ENCODE measurements around the gene NPB. TPM values are rescaled to one million over a fixed set of nuclear protein-coding genes. Genes with fewer than 3 reads are reported as not detected.
"Not testable (repeated sequence)": the region's sequence is repeated elsewhere in the genome, so short reads cannot be mapped to it uniquely, and the experiment has no call there.

The NPB gene
- total and polyA plus RNA-seq, 4 donors = 0.58 to 2.4 (median 1.0) TPM; not detected in 1

DNA sequence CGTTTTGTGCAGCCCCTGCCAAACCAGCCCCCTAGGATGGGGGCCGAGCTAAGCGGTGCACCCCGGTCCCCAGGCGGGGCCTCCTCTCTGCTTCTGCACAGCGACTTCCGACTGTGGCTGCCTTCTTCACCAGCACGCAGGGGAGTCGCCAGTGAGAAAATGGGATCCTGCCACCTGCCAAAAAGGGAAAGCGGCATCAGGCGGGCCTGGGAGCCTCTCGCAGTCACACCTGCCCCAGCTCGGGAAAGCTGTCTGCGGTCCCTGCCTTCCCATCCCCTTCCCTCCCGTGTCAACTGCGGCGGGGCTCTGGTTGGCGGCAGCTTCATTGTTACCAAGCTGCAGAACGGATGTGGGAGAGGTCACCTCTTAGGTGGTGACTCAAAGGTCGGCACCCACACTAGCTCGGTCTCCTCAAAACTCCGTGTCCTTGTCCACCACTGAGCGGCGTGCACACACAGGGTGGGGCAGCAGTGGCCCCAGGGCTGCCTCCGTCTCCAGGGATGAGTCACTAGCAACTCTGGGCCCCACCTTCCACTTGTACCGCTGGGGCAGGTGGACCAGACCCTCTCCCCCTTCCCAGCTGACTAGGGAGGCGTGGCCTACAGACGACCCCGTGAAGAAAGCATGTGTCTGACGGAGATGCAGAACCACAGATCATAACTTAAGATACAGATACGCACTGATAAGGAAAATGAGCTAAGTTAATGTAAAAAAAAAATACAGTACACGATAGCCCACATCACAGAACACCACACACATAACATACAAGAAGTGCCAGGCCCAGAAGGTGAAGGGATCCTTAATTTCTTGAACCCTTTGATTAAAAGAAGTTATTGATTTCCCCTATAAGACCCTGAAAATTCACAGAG, 10.6 kb downstream of the NPB start:
- Histone ChIP-seq H3K27ac (ENCODE audit: low read depth in 1 of 2, low read length in 2 of 2) (no peak overlapping the region), H3K36me3 (ENCODE audit: control insufficient read depth in 1 of 2, insufficient read depth in 2 of 2, low read length in 1 of 2) (no peaks in the 10 kb centered on the region), H3K9me3 (ENCODE audit: control insufficient read depth, low read length) (no peaks in the 10 kb centered on the region), H3K27me3 (ENCODE audit: control insufficient read depth in 1 of 2, insufficient read depth in 2 of 2, low read length in 1 of 2) (no peaks in the 10 kb centered on the region), H3K4me1 (ENCODE audit: control insufficient read depth in 1 of 2, insufficient read depth in 2 of 2, low read length in 2 of 2) (no peaks in the 10 kb centered on the region), H3K4me3 (ENCODE audit: low read length in 2 of 2) (no peak overlapping the region)
- 94% methylated on average over 32 of the region's 32 CpGs for WGBS, 2 donors
- DNase-seq (no peak), ATAC-seq (ENCODE audit: low FRiP score) (no peak)
- intact Hi-C loops (cut with DNase I) = no loop called here

DNA sequence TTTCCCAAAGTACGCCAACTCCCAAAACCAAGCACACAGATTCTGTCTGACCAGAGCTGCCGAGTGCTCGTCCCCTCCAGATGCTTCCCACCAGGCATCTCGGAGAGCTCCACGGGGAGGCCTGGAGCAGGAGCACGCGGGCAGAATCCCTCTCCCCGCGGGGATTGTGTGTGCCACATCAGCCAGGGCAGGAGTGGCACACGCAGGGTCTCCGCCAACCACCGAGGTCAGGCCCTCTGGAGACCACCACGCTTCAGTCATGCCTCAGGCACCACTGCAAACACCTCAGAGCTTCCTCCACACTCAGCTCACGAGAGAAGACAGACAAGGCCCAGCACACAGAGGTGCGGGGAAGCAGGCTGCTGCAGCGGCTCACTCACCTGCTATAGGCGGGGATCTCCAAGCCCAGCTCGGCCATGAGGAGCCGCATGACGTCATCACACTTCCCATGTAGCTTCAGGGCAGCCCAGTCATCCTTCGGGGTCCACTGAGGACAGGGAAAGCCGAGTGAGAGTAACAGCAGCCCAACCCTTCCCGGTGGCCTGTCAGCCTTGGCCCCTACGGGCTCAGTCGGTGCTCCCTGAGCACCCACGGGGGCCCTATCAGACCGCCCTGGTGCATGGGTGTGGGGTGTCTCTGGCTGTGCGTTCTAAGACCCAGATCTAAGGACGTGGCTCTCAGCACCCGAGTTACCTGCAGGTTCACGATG, 11.5 kb downstream of the NPB start:
- H3K4me3 ChIP-seq (ENCODE audit: low read length in 2 of 2) = no peak overlapping the region
- intact Hi-C loops (cut with DNase I) = no loop called here

DNA sequence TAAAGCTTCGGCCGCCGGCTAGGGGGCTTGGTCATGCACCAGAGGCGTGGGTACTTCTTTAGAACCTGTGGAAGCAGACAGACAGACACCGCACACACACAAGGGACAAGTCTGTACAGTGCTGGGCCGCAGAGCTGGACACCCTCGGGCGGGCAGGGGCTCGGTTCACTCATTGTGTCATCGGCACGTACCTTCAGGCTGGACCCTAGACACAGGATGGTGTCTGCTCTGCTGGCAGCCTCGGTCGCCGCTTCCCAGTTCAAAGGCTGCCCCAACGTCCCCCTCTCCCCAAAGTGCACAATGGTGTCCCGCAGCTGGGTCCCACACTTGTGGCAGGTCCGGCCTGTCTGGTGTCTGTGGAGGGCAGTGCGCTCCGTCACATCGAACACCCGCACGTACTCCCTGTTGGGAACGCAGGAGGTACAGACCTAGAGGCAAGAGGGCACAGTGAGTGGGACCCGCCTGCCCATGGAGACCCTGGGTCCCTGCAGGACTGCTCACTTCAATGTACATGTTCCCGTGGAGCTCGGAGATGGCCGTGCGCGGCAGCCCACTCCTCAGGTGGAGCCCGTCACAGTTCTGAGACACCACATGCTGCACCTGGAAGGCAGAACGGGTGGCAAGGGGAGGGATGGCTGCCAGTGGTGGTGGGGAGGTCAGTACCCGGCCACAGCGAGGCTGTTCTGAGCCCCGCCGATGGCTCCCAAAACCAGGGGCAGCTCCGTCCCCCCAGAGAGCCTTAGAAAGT, 12.2 kb downstream of the NPB start:
- WGBS, 2 donors = 96% methylated on average over 36 of the region's 36 CpGs
- Histone ChIP-seq H3K27me3 (ENCODE audit: control insufficient read depth in 1 of 2, insufficient read depth in 2 of 2, low read length in 1 of 2) (no peaks in the 10 kb centered on the region), H3K4me1 (ENCODE audit: control insufficient read depth in 1 of 2, insufficient read depth in 2 of 2, low read length in 2 of 2) (no peaks in the 10 kb centered on the region), H3K36me3 (ENCODE audit: control insufficient read depth in 1 of 2, insufficient read depth in 2 of 2, low read length in 1 of 2) (no peaks in the 10 kb centered on the region), H3K9me3 (ENCODE audit: control insufficient read depth, low read length) (no peaks in the 10 kb centered on the region), H3K27ac (ENCODE audit: low read depth in 1 of 2, low read length in 2 of 2) (no peak overlapping the region), H3K4me3 (ENCODE audit: low read length in 2 of 2) (no peak overlapping the region)
- intact Hi-C loops (cut with DNase I) = no loop called here
- ATAC-seq (ENCODE audit: low FRiP score) (no peak), DNase-seq (no peak)

More for the DNA sequence above, 11.5 kb downstream of the NPB start:
- Histone ChIP-seq H3K9me3 (ENCODE audit: control insufficient read depth, low read length) (no peaks in the 10 kb centered on the region), H3K4me1 (ENCODE audit: control insufficient read depth in 1 of 2, insufficient read depth in 2 of 2, low read length in 2 of 2) (no peaks in the 10 kb centered on the region), H3K27me3 (ENCODE audit: control insufficient read depth in 1 of 2, insufficient read depth in 2 of 2, low read length in 1 of 2) (no peaks in the 10 kb centered on the region), H3K36me3 (ENCODE audit: control insufficient read depth in 1 of 2, insufficient read depth in 2 of 2, low read length in 1 of 2) (no peaks in the 10 kb centered on the region), H3K27ac (ENCODE audit: low read depth in 1 of 2, low read length in 2 of 2) (no peak overlapping the region)
- ATAC-seq (ENCODE audit: low FRiP score) = no peak
- WGBS, 2 donors = 94% methylated on average over 31 of the region's 31 CpGs
- no peak for DNase-seq

DNA sequence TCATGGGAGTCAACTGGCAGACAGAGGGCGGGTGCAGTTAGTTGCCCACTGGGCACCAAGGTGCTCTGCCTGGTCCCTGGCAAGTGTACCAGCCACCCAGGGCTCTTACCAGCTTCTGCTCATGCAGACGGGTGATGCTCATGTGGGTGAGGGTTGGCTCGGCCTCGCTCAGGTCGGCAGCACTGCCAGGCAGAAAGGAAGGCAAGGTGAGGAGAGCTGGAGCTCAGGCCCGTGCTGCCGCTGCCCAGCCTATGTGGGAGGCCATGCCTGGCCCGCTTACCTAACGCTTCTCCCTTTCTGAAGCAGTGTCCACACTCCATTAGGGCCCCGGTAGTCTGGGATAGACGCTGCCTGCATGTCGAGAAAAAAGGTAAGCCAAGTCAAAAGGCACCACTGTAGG, 13.3 kb downstream of the NPB start:
- no peak for ATAC-seq (ENCODE audit: low FRiP score)
- H3K4me3 ChIP-seq (ENCODE audit: low read length in 2 of 2) = no peak overlapping the region
- no peaks in the 10 kb centered on the region for H3K9me3 ChIP-seq (ENCODE audit: control insufficient read depth, low read length)
- intact Hi-C loops (cut with DNase I) = no loop called here
- H3K4me1 ChIP-seq (ENCODE audit: control insufficient read depth in 1 of 2, insufficient read depth in 2 of 2, low read length in 2 of 2) = no peaks in the 10 kb centered on the region
- no peaks in the 10 kb centered on the region for H3K36me3 ChIP-seq (ENCODE audit: control insufficient read depth in 1 of 2, insufficient read depth in 2 of 2, low read length in 1 of 2)
- H3K27me3 ChIP-seq (ENCODE audit: control insufficient read depth in 1 of 2, insufficient read depth in 2 of 2, low read length in 1 of 2) = no peaks in the 10 kb centered on the region
- no peak for DNase-seq
- 86 to 87% methylated on average over 12 of the region's 12 CpGs for WGBS, 2 donors
- no peak overlapping the region for H3K27ac ChIP-seq (ENCODE audit: low read depth in 1 of 2, low read length in 2 of 2)

DNA sequence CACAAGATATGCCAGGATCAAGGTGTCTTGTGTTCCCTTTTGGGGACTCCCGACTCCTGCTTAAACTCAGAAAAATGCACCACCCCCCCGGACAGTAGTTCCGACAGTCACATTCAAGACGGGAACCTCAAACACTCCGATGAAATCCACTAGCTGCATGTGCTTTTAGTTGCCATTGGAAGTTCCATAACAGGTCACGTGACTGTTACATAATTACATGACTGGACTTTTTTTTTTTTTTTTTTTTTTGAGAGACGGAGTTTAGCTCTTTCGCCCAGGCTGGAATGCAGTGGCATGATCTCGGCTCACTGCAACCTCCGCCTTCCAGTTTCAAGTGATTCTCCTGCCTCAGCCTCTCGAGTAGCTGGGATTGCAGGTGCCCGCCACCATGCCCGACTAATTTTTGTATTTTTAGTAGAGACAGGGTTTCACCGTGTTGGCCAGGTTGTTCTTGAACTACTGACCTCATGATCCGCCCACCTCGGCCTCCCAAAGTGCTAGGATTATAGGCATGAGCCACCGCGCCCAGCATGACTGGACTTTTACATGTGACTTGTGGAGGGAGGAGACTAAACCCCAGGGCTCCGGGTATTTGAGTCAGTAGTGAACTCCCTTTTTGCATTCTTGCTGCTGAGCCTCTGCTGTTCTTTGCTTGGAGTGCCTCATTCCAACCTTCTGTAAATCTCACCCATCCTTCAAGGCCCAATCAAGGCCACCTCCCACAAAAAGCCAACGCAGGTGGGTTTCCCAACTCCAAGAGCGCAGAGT, 14.4 kb downstream of the NPB start:
- H3K9me3 ChIP-seq (ENCODE audit: control insufficient read depth, low read length) = no peaks in the 10 kb centered on the region
- H3K4me1 ChIP-seq (ENCODE audit: control insufficient read depth in 1 of 2, insufficient read depth in 2 of 2, low read length in 2 of 2) = no peaks in the 10 kb centered on the region
- WGBS, 2 donors = 80 to 83% methylated on average over 21 of the region's 21 CpGs
- H3K27me3 ChIP-seq (ENCODE audit: control insufficient read depth in 1 of 2, insufficient read depth in 2 of 2, low read length in 1 of 2) = no peaks in the 10 kb centered on the region
- ATAC-seq (ENCODE audit: low FRiP score) = no peak
- H3K36me3 ChIP-seq (ENCODE audit: control insufficient read depth in 1 of 2, insufficient read depth in 2 of 2, low read length in 1 of 2) = no peaks in the 10 kb centered on the region
- intact Hi-C loops (cut with DNase I) = no loop called here
- no peak overlapping the region for H3K27ac ChIP-seq (ENCODE audit: low read depth in 1 of 2, low read length in 2 of 2)
- H3K4me3 ChIP-seq (ENCODE audit: low read length in 2 of 2) = no peak overlapping the region
- no peak for DNase-seq

DNA sequence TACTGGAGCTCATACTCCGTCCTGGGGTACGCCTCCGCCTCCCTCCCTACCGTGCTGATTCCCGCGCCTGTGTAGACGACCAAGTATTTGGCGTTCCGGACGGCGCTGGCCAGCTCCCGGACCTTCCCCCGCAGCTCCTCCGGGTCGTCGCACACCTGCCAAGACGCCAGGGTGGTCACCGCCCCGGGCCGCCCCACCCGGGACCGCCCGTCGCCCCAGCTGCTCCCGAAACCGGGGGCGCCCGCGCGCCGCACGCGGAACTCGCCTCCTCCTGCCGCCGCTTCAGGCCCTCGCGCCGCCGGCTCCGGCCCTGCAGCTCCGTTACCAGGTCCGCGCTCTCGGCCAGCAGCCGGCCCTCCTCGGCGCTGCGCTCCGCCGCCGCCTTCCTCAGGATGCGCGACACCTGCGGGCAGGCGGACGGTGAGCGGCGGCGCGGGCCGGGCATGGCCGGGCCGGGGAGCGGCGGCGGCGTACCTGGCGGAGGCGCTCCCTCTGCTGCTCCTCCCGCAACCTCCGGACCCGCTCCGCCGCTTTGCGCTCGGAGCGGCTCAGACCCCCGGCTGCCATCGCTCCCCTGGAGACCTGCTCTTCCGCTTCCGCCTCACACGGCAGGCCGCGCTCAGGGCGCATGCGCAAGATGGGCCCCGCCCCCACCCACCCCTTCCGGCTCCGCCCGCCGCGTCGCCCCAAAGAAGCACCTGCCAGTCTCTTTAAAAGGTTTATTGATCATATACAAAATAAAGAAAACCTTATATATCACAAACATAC, 15.7 kb downstream of the NPB start, which contains the start of gene SIRT7:
SIRT7 (minus strand) TSS at position 612 of the 768 bp plus-strand sequence; CDS start at position 567, 45 bp downstream.
- intact Hi-C loops (cut with DNase I) = no loop called here
- WGBS, 2 donors = 1% methylated on average over 83 to 94 of the region's 94 CpGs
- ATAC-seq (ENCODE audit: low FRiP score) (peak; percentile 77), DNase-seq (peak; percentile 77 to 93)
- no peaks in the 10 kb centered on the region for H3K9me3 ChIP-seq (ENCODE audit: control insufficient read depth, low read length)
- H3K4me1 ChIP-seq (ENCODE audit: control insufficient read depth in 1 of 2, insufficient read depth in 2 of 2, low read length in 2 of 2) = no peaks in the 10 kb centered on the region
- peak within 1 kb of the TSS; percentile 80 to 86 for H3K4me3 ChIP-seq (ENCODE audit: low read length in 2 of 2)
- H3K36me3 ChIP-seq (ENCODE audit: control insufficient read depth in 1 of 2, insufficient read depth in 2 of 2, low read length in 1 of 2) = peaks cover 0 to 3% of the 10 kb centered on the region in 2 donors
- H3K27ac ChIP-seq (ENCODE audit: low read depth in 1 of 2, low read length in 2 of 2) = no peak within 1 kb of the TSS
- no peaks in the 10 kb centered on the region for H3K27me3 ChIP-seq (ENCODE audit: control insufficient read depth in 1 of 2, insufficient read depth in 2 of 2, low read length in 1 of 2)

DNA sequence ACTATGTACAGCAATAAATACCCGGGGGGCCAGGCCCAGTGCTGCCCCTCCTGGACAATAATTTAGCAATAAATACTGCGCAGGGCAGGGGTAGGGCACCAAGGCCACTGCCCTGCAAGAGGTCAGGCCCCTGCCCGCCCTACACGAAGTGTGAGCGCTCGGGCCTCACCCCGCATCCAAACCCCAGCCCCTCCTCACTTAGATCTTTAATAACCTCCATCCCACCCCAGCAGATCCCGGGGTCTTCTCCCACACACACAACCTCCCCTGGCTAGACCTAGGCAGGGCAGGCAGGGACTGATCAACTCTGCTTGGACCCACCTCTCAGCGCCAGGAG, 16.3 kb downstream of the NPB start:
- H3K27me3 ChIP-seq (ENCODE audit: control insufficient read depth in 1 of 2, insufficient read depth in 2 of 2, low read length in 1 of 2); H3K4me1 ChIP-seq (ENCODE audit: control insufficient read depth in 1 of 2, insufficient read depth in 2 of 2, low read length in 2 of 2); H3K36me3 ChIP-seq (ENCODE audit: control insufficient read depth in 1 of 2, insufficient read depth in 2 of 2, low read length in 1 of 2); intact Hi-C loops (cut with DNase I); H3K9me3 ChIP-seq (ENCODE audit: control insufficient read depth, low read length); H3K27ac ChIP-seq (ENCODE audit: low read depth in 1 of 2, low read length in 2 of 2); DNase-seq; H3K4me3 ChIP-seq (ENCODE audit: low read length in 2 of 2): not testable (repeated sequence)
- peak; percentile 1 for ATAC-seq (ENCODE audit: low FRiP score)
- 31 to 33% methylated on average over 9 of the region's 9 CpGs for WGBS, 2 donors

Measured in aorta (tissue), 5 donors.